WTC11 (cell line): ENCODE data around the gene DDB1. TPM values are rescaled to one million over a fixed set of nuclear protein-coding genes. Genes with fewer than 3 reads are reported as not detected.

Source experiments
- ATAC-seq: fragments of 200-7000 bp; cut with Tn5 transposase; 2 replicates; pipeline ENCODE4 v1.10.0; 2021; ENCODE audit warnings: mild to moderate bottlenecking, moderate library complexity
- CTCF ChIA-PET: fragments of 300-600 bp; sonication (Branson Sonifier 250); formaldehyde crosslinking; loops from one replicate; lab custom pipeline; 2021; ENCODE audit warnings: antibody characterized with exemption; lab: Charles Lee
- POLR2A ChIA-PET: fragments of 350-600 bp; sonication (Branson Sonifier 250); formaldehyde crosslinking; loops from one replicate; lab custom pipeline; 2021; ENCODE audit warnings: antibody characterized with exemption; lab: Charles Lee
- DNase-seq: peaks from one replicate; pipeline ENCODE4 v3.0.0; 2021; ENCODE audit warnings: low spot score
- H3K27ac Mint-ChIP-seq: 2 replicates; pipeline ENCODE4 v1.8.0; 2021; ENCODE audit warnings: mixed read lengths
- H3K27me3 Mint-ChIP-seq: 2 replicates; pipeline ENCODE4 v1.8.0; 2021; ENCODE audit warnings: low read depth, mild to moderate bottlenecking, moderate library complexity, mixed read lengths
- H3K36me3 Mint-ChIP-seq: 2 replicates; pipeline ENCODE4 v1.8.0; 2021; ENCODE audit warnings: mixed read lengths
- H3K4me1 Mint-ChIP-seq: 2 replicates; pipeline ENCODE4 v1.8.0; 2022; ENCODE audit warnings: mixed read lengths
- H3K4me3 Mint-ChIP-seq: 2 replicates; pipeline ENCODE4 v1.8.0; 2021; ENCODE audit warnings: mild to moderate bottlenecking, moderate library complexity, mixed read lengths
- H3K9me3 Mint-ChIP-seq: 2 replicates; pipeline ENCODE4 v1.8.0; 2021; ENCODE audit warnings: mixed read lengths
- ATF1 ChIP-seq: sonication (generic); formaldehyde crosslinking; IDR thresholded peaks from 2 replicates; pipeline ENCODE4 v1.8.1; 2023; ENCODE audit warnings: mild to moderate bottlenecking, moderate library complexity, missing genetic modification reagents
- ELF4 ChIP-seq: sonication (generic); formaldehyde crosslinking; IDR thresholded peaks from 2 replicates; pipeline ENCODE4 v1.8.1; 2022; ENCODE audit warnings: low read depth, mild to moderate bottlenecking, moderate library complexity, missing genetic modification reagents
- FOXJ3 ChIP-seq: sonication (generic); formaldehyde crosslinking; IDR thresholded peaks from 2 replicates; pipeline ENCODE4 v1.9.0; 2021; ENCODE audit warnings: missing genetic modification reagents, mild to moderate bottlenecking, borderline replicate concordance
- GABPB1 ChIP-seq: sonication (generic); formaldehyde crosslinking; IDR thresholded peaks from 2 replicates; pipeline ENCODE4 v1.8.1; 2023; ENCODE audit warnings: mild to moderate bottlenecking, missing genetic modification reagents
- GRHL2 ChIP-seq: fragments of 250-450 bp; sonication (Bioruptor Pico); IDR thresholded peaks from 2 replicates; pipeline ENCODE4 v1.8.0; 2022; ENCODE audit warnings: mild to moderate bottlenecking, moderate library complexity; ENCODE audit not compliant: insufficient replicate concordance, severe bottlenecking
- NFATC4 ChIP-seq: fragments of 250-450 bp; sonication (Bioruptor Pico); IDR thresholded peaks from 2 replicates; pipeline ENCODE4 v1.9.0; 2021; ENCODE audit warnings: mild to moderate bottlenecking
- NFE2L1 ChIP-seq: sonication (generic); formaldehyde crosslinking; IDR thresholded peaks from 2 replicates; pipeline ENCODE4 v1.8.1; 2023; ENCODE audit warnings: missing genetic modification reagents
- NR1H2 ChIP-seq: sonication (generic); formaldehyde crosslinking; IDR thresholded peaks from 2 replicates; pipeline ENCODE4 v1.9.0; 2021; ENCODE audit warnings: mild to moderate bottlenecking, moderate library complexity, missing genetic modification reagents
- NR2C2 ChIP-seq: sonication (generic); formaldehyde crosslinking; IDR thresholded peaks from 2 replicates; pipeline ENCODE4 v1.8.0; 2022; ENCODE audit warnings: mild to moderate bottlenecking, missing genetic modification reagents
- PREB ChIP-seq: sonication (generic); formaldehyde crosslinking; IDR thresholded peaks from 2 replicates; pipeline ENCODE4 v1.8.1; 2022; ENCODE audit warnings: mild to moderate bottlenecking, missing genetic modification reagents, moderate library complexity, borderline replicate concordance
- SOX15 ChIP-seq: fragments of 250-450 bp; sonication (Bioruptor Pico); IDR thresholded peaks from 2 replicates; pipeline ENCODE4 v1.9.0; 2021; ENCODE audit warnings: mild to moderate bottlenecking
- SP1 ChIP-seq: sonication (generic); formaldehyde crosslinking; conservative IDR thresholded peaks from 2 replicates; pipeline ENCODE4 v1.8.1; 2022; ENCODE audit warnings: missing genetic modification reagents
- TEAD1 ChIP-seq: sonication (generic); formaldehyde crosslinking; IDR thresholded peaks from 2 replicates; pipeline ENCODE4 v1.8.0; 2022; ENCODE audit warnings: mild to moderate bottlenecking, missing genetic modification reagents
- USF1 ChIP-seq: sonication (generic); formaldehyde crosslinking; IDR thresholded peaks from 2 replicates; pipeline ENCODE4 v1.8.0; 2022; ENCODE audit warnings: mild to moderate bottlenecking, missing genetic modification reagents
- USF2 ChIP-seq: sonication (generic); formaldehyde crosslinking; IDR thresholded peaks from 2 replicates; pipeline ENCODE4 v1.8.1; 2023; ENCODE audit warnings: mild to moderate bottlenecking, missing genetic modification reagents, moderate library complexity
- ZBTB21 ChIP-seq: sonication (generic); formaldehyde crosslinking; IDR thresholded peaks from 2 replicates; pipeline ENCODE4 v1.8.1; 2023; ENCODE audit warnings: mild to moderate bottlenecking, missing genetic modification reagents, borderline replicate concordance
- ZBTB43 ChIP-seq: sonication (generic); formaldehyde crosslinking; IDR thresholded peaks from 2 replicates; pipeline ENCODE4 v1.8.1; 2023; ENCODE audit warnings: mild to moderate bottlenecking, missing genetic modification reagents
- ZNF121 ChIP-seq: sonication (generic); formaldehyde crosslinking; IDR thresholded peaks from 2 replicates; pipeline ENCODE4 v1.8.0; 2023; ENCODE audit warnings: missing genetic modification reagents
- ZNF138 ChIP-seq: sonication (generic); formaldehyde crosslinking; conservative IDR thresholded peaks from 2 replicates; pipeline ENCODE4 v1.8.1; 2022; ENCODE audit warnings: mild to moderate bottlenecking, moderate library complexity, missing genetic modification reagents
- ZNF423 ChIP-seq: fragments of 250-450 bp; sonication (Bioruptor Pico); IDR thresholded peaks from 2 replicates; pipeline ENCODE4 v2.1.2; 2022; ENCODE audit warnings: mild to moderate bottlenecking, moderate library complexity
- ZNF512 ChIP-seq: sonication (generic); formaldehyde crosslinking; IDR thresholded peaks from 2 replicates; pipeline ENCODE4 v1.8.1; 2022; ENCODE audit warnings: missing genetic modification reagents, borderline replicate concordance
- total RNA-seq: library from RNA; stranded (reverse); gene quantifications from 3 replicates; pipeline ENCODE4 v1.2.3, GENCODE V29; 2021

DDB1 gene
- total RNA-seq, 1 experiment from 2014 or later = 316 TPM

- DNase-seq = no peak
- Mint-ChIP-seq H3K4me1 (peaks cover 8% of the 10 kb centered on the region), H3K4me3 (no peak overlapping the region), H3K36me3 (peaks cover 9% of the 10 kb centered on the region), H3K9me3 (no peaks in the 10 kb centered on the region), H3K27ac (no peak overlapping the region; the same call in none of the 2 replicates), H3K27me3 (no peaks in the 10 kb centered on the region)
- ChIA-PET POLR2A (interaction anchor here (0.7 kb wide), 1 partner anchor 230 kb away, joined by 8 read pairs; no protein-coding TSS in a partner anchor), CTCF (interaction anchor here (1.3 to 3.7 kb wide), 3 partner anchors 21 to 36 kb away, joined by 3 to 29 read pairs (median 19); partner anchors contain the start of gene TMEM216)
- ATAC-seq = no peak
- no peak for TF ChIP-seq ELF4
Measured at GRCh38 chr11:61356706-61357105, 23.8 kb upstream of the DDB1 start.

- CTCF ChIA-PET = interaction anchor here (1.8 to 3.7 kb wide), 2 partner anchors 18 to 31 kb away, joined by 8 to 19 read pairs; no protein-coding TSS in a partner anchor
- no peak overlapping the region for H3K4me3 Mint-ChIP-seq
- no peak overlapping the region for H3K27ac Mint-ChIP-seq
- no peaks in the 10 kb centered on the region for H3K27me3 Mint-ChIP-seq
- H3K4me1 Mint-ChIP-seq = no peaks in the 10 kb centered on the region
- TF ChIP-seq NFATC4 (CRISPR knock-in tag) = no peak
- TF ChIP-seq, all 79 proteins: peak for 0
- no peak for ATAC-seq
- POLR2A ChIA-PET = interaction anchor here (0.6 kb wide), 1 partner anchor 42 kb away, joined by 3 read pairs; no protein-coding TSS in a partner anchor
- Mint-ChIP-seq H3K9me3 (no peaks in the 10 kb centered on the region), H3K36me3 (peaks cover 15% of the 10 kb centered on the region)
- no peak for DNase-seq
Measured at GRCh38 chr11:61354208-61354607, 21.3 kb upstream of the DDB1 start.

GRCh38 chr11:61353131-61354067, 20.5 kb upstream of the DDB1 start:
- no peak for DNase-seq
- Mint-ChIP-seq H3K27me3 (no peaks in the 10 kb centered on the region), H3K27ac (no peak overlapping the region), H3K4me1 (no peaks in the 10 kb centered on the region), H3K9me3 (no peaks in the 10 kb centered on the region), H3K36me3 (peaks cover 15% of the 10 kb centered on the region), H3K4me3 (no peak overlapping the region)
- POLR2A ChIA-PET = no interaction called here
- TF ChIP-seq USF2 (CRISPR knock-in tag) (no peak), ELF4 (no peak), TEAD1 (CRISPR knock-in tag) (no peak), ZBTB43 (CRISPR knock-in tag) (no peak), FOXJ3 (CRISPR knock-in tag) (no peak), NR1H2 (CRISPR knock-in tag) (no peak), PREB (CRISPR knock-in tag) (no peak), ATF1 (CRISPR knock-in tag) (no peak), GRHL2 (no peak), NR2C2 (CRISPR knock-in tag) (no peak), ZNF138 (CRISPR knock-in tag) (no peak), ZNF512 (CRISPR knock-in tag) (no peak), SP1 (CRISPR knock-in tag) (no peak), GABPB1 (CRISPR knock-in tag) (no peak), SOX15 (CRISPR knock-in tag) (no peak), NFE2L1 (no peak), ZNF121 (CRISPR knock-in tag) (no peak), ZNF423 (CRISPR knock-in tag) (no peak), ZBTB21 (no peak), USF1 (no peak)
- CTCF ChIA-PET = interaction anchor here (1.2 to 3.7 kb wide), 3 partner anchors 17 to 32 kb away, joined by 3 to 19 read pairs (median 8); no protein-coding TSS in a partner anchor
- no peak for ATAC-seq
